ENCODE results near the gene CAMKMT. TPM values are rescaled to one million over a fixed set of nuclear protein-coding genes. Genes with fewer than 3 reads are reported as not detected.

CAMKMT gene
- total RNA-seq, 1 experiment from 2014 or later: 4.6 TPM

DNA sequence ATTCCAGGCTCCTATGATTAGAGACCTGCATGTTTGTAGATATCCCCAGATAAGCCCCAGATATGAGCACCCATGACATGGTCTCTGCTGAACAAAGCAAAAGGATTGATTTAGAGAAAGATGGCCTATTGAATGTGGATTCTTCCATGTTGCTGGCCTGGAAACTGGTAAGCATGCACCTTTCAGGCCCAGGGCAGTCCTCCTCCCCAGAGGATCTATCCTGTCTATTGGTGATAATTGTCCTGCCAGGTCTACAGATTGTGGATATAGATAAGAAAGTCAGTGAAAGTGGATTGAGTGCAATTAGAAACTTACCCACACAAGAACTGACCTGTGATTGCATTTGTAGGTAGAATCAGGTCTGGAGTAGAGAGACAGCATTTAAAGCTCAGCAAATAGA, 322.8 kb downstream of the CAMKMT start:
- no peak for DNase-seq (ENCODE audit: low read depth)

DNA sequence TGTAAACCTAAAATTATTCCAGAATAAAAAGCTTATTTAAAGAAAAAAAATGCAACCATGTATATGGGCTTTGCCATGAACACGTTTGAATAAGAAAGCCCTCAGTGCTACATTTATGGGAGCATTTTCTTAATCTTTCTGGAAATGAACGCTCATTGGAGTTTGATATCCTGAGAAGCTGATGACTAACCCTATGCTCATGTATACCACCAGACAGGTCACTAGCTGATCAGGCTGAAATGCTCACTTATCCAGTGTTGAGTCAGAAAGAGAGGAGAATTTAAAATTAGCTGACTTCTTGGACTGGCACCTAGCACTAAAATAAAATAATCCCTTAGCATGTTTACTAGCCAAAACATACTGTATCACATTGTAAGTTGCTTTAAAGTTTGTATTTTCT, 324.8 kb downstream of the CAMKMT start:
- DNase-seq (ENCODE audit: low read depth): peak; percentile 82

DNA sequence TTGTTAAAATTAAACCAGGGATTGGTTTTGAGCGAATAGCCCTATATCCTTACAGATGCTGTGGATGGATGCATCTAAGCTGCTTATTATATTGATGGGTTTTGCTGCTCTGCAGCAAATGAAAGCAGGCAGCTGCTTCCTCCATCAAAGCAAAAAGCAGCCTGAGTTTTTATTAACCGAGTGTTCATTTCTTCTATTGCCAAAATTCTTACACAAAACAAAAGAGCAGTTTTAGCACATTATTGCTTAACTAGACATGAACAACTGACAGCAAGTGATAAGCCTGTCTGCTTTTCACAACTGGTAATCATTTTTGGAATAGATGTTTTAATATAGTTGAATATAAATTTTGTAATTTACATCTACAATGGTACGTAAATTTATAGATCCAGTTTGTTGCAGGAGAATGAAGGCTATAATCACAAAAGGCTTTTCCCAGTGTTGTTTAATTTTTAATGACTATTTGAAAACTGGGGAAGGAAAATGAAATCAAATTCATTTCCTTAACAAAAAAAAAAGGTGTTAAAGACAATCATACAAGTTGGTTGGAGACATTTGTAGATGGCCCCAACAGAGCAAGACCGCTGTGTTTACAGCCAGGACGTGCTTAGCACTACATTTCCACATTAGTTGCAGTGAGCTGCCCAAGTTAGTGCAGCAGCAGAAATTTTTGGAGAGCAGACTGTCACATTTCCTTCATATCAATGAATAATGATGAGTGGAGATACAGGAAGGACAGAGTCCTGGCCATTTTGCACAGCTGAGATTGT, 326.1 kb downstream of the CAMKMT start:
- no peak for DNase-seq (ENCODE audit: low read depth)

- no peak for DNase-seq (ENCODE audit: low read depth)
These were observed 326.8 kb downstream of the CAMKMT start for GRCh38 chr2:44688456-44689124.

GRCh38 chr2:44689516-44689915, 327.8 kb downstream of the CAMKMT start:
- DNase-seq (ENCODE audit: low read depth): no peak

DNA sequence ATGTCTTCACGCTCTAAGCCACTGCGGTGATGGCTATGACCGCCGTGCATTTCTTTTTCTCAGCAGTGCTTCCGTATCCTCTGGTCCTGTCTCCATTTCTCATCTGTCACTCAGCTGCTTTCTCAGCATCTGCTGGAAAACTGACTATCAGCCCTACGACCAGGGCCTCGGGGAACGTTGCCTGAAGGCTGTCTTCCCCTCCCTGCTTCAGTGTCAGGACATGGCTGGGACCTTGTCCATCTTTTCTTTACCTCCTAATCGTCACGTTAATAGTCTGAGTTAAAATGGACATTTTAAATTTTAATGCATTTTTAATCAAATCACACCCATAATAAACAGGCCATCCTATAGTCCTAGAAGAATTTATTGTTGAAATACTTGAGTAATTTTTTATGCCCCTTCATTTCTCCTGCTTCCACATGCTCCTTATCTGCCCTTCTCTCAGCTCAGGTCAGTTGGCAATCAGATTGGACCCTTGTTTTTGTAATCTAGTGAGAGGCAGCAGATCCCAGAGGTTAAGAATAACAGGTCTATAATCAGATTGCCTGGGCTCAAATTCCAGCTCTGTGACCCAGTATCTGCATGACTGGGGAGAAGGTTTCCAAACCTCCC, 329.5 kb downstream of the CAMKMT start:
- DNase-seq (ENCODE audit: low read depth): no peak

- no peak for DNase-seq (ENCODE audit: low read depth)
These were observed 331.1 kb downstream of the CAMKMT start for GRCh38 chr2:44692821-44693220.

DNA sequence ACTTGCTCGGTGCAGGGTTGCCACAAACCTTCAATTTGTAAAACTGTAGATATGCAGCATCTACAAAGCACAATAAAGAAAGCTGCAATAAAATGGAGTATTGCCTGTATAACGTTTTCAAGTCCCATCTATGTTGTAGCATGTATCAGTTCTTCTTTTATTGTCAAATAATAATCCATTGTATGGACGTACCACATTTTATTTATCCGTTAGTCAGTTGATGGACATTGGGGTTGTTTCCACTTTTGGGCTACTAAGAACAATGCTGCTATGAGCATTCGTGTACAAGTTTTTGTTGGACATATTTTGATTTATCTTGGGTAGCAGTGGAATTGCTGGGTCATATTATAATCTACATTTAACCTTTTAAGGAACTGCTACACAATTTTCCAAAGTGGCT, 339.1 kb downstream of the CAMKMT start:
- DNase-seq (ENCODE audit: low read depth): no peak

DNA sequence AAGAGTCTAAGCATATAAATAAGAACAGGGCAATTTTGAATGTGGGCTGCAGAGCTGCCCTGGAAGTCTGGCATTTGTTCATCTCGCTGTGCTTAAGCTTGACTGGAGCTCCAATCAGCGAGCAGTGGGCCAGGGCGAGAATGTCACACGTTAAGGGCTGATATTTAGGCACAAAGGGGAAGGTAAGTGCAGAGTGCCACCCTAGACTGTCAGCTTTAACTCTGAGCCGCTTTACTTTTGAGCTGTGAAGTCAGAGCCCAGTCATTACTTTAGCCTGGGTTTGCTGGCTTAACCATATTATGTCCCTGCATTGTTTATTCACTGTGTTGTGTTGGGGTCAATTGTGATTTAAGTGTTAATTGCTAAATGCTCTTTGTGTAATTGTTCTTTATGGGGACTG, 343.6 kb downstream of the CAMKMT start:
- no peak for DNase-seq (ENCODE audit: low read depth)

GRCh38 chr2:44705876-44706480, 344.2 kb downstream of the CAMKMT start:
- no peak for DNase-seq (ENCODE audit: low read depth)

DNA sequence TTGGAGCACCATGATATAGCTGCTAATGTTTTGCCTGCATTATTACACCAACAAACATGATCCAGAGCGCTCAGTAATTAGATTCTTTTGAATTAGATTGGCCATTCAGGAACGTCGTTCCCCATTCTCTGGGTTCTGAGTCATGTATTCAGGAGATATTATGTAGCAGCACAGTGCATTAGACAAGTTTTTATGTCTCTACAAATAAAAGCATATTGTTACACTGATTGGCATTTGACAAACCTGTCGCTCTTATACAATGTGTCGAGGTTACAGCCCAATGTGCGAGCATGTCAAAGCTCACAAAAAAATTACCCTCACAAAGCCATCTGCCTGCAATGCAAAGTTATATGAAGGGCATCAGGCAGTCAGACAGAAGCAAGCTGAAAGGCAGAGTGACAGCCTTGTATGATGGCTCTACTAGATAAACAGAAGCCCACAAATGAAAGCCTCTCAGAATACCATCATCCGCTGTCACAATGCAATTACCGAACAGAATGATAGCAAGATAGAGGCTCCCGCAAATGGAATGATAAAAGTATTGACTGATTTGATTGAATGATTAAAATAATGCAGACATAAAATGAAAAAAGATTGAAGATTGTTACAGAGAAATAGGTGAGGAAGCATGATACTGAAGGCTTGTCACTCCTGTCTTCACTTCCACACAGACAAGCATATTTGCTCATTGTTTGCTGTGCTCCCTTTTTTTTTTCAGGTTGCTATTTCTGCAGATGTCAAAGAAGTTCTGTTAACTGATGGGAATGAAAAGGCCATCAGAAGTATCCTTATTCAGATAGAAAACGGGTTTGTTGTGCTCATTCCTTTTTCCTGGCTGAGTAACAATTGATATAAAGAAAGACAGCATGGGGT, 345.2 kb downstream of the CAMKMT start:
- no peak for DNase-seq (ENCODE audit: low read depth)

- peak; percentile 30 for DNase-seq (ENCODE audit: low read depth)
These were observed 346.4 kb downstream of the CAMKMT start for GRCh38 chr2:44707945-44708660.

- peak; percentile 9 for DNase-seq (ENCODE audit: low read depth)
These were observed 346.9 kb downstream of the CAMKMT start for GRCh38 chr2:44708661-44709000.

DNA sequence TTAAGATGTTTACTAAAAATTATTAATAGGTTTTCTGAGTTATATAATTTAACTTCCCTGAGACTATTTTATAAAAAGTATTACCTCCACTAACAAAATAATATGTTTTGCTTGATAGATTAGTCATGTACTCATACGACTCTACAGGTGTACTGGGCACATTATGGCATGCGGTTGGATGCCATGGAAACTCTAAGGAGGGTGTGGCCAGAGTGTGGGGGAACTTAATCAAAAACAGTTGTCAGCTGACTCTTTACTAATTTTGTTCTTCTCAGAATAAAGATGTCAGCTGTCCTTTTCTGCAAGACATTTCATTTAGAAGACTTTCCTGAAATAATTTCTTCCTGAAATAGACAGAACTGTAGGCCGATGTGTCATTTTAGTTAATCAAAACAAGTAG, 351.4 kb downstream of the CAMKMT start:
- no peak for DNase-seq (ENCODE audit: low read depth)

- DNase-seq (ENCODE audit: low read depth): peak; percentile 62
These were observed 353.9 kb downstream of the CAMKMT start for GRCh38 chr2:44715671-44716081.

DNA sequence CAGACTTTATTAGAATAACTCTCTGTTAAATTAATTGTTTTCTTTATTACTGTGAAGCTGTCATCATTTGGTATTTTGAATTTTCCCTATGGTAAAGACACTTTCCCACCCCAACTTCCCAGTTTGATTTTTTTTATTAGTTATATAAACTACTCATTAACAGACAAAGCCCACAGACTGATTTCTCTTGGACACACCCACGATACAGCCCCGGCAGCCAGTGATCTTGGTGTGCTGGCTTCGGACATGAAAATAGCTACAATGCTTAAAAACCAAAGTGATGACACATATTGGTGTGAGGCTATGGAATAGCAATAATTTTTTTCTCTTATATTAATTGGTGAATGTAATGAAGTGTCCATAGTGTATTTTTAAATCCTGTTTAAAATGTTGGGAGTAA, 354.4 kb downstream of the CAMKMT start:
- DNase-seq (ENCODE audit: low read depth): no peak

DNA sequence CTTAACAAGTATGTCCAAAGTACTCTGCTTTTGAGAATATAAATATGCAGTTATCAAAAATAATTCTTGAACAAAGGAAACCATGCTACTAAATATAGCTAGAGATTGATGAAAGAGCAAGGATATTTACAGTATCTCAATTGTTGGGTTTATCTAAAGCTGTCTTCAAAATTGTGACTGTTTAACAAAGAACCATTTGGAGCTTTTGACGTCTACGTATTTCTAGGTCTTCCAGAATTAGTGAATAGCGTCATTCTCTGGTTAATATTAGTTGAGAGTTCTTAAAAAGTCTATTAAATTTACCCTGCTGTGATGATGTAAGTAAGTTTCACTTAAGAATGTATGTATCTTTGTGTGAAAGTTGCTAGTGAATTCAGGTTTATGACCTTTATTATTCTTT, 356.7 kb downstream of the CAMKMT start:
- no peak for DNase-seq (ENCODE audit: low read depth)

DNA sequence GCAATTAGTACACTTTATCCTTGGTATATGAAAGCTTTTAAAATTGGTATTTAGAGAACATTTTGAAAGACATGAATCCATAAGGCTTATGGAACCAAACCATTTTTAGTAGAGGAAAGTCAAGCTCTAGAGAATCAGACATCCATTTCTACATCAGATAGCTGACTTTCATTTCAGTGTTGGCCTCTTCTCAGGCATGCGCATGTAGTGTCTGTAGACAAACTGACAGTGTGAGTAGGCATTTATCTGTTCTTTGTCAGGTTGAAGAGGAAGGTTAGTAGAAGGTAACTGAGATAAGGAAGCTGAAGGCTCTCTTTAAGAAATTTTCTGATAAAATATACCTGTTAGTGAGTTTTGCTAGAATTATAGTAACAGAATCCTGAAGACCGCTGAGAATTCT, 357.8 kb downstream of the CAMKMT start:
- DNase-seq (ENCODE audit: low read depth): no peak

- DNase-seq (ENCODE audit: low read depth): no peak
These were observed 360.4 kb downstream of the CAMKMT start for GRCh38 chr2:44722026-44722625.

GRCh38 chr2:44723921-44724320, 362.2 kb downstream of the CAMKMT start:
- DNase-seq (ENCODE audit: low read depth): no peak

Measured in HT1080 (cell line).